GM12872 (cell line): ENCODE data around the gene RETREG3.

Experiments
- CTCF ChIP-seq: IDR thresholded peaks from 3 replicates; pipeline ENCODE4 v1.5.1; 2011; ENCODE audit warnings: low read depth, mild to moderate bottlenecking, low read length, moderate library complexity; ENCODE audit not compliant: insufficient read depth

RETREG3 gene

GRCh38 chr17:42535155-42536047 lies 73.8 kb downstream of the RETREG3 start:
- TF ChIP-seq CTCF: no peak

GRCh38 chr17:42531455-42532354 lies 77.5 kb downstream of the RETREG3 start:
- peak; percentile 53; the same call in 1 of the 3 replicates for TF ChIP-seq CTCF

DNA sequence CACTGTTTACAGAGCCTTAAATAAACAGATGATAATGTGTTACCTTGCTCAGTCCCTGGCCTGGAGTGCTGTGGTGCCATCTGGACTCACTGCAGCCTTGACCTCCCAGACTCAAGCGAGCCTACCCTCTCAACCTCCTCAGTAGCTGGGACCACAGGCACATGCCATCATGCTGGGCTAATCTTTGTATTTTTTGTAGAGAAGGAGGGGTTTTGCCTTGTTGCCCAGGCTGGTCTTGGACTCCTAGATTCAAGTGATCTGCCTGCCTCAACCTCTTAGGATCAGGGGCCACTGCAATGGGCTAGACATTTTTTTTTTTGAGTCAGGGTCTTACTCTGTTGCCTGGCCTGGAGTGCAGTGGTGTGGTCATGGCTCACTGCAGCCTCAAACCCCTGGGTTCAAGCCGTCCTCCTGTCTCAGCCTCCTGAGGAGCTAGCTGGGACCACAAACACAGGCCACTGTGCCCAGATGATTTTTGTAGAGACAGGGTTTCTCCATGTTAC lies 78.2 kb downstream of the RETREG3 start:
- TF ChIP-seq CTCF: no peak
